Ovary (tissue), 10 donors: ENCODE results near the gene CDC40. TPM values are rescaled to one million over a fixed set of nuclear protein-coding genes. Genes with fewer than 3 reads are reported as not detected.

Experiments
- DNase-seq, 5 donors: peaks; one replicate each; pipeline ENCODE4 v3.0.0-alpha.2; 2019 to 2020
- H3K27ac ChIP-seq, 2 donors: fragments of 200-600 bp; one replicate each; pipeline versions ENCODE4 v1.5.1 to v1.8.0; 2019 to 2022
- H3K27me3 ChIP-seq: fragments of 200-600 bp; one replicate; pipeline ENCODE4 v1.8.0; 2022
- H3K36me3 ChIP-seq: fragments of 200-600 bp; sonication (generic); one replicate; pipeline ENCODE4 v1.5.1; 2019
- H3K4me1 ChIP-seq: one replicate; pipeline ENCODE4 v1.8.1; 2013; ENCODE audit warnings: mild to moderate bottlenecking, moderate library complexity; ENCODE audit not compliant: insufficient read depth
- H3K4me3 ChIP-seq: fragments of 200-600 bp; sonication (generic); one replicate; pipeline ENCODE4 v1.5.1; 2017
- H3K9me3 ChIP-seq, 2 donors: fragments of 200-600 bp in 1 of 2; sonication (generic) in 1 of 2; one replicate each; pipeline versions ENCODE4 v1.5.1 to v1.8.1; 2013 to 2019; ENCODE audit warnings: mild to moderate bottlenecking in 1 of 2, moderate library complexity in 1 of 2
- CTCF ChIP-seq, 3 donors: fragments of 450-650 bp in 2 of 3; fragments of 200-600 bp in 1 of 3; IDR thresholded peaks; one replicate each; pipeline versions ENCODE4 v1.5.1 to v1.8.0; 2016 to 2022; ENCODE audit warnings: antibody characterized with exemption in 3 of 3, mild to moderate bottlenecking in 1 of 3
- EP300 ChIP-seq: sonication (generic); formaldehyde crosslinking; IDR thresholded peaks from one replicate; pipeline ENCODE4 v1.6.1; 2017; ENCODE audit warnings: antibody characterized with exemption
- POLR2A ChIP-seq: fragments of 450-650 bp; IDR thresholded peaks from one replicate; pipeline ENCODE4 v1.6.1; 2017; ENCODE audit warnings: antibody characterized with exemption, mild to moderate bottlenecking, moderate library complexity
- WGBS, 3 donors: extraction: QIAGEN DNeasy Blood & Tissue Kit in 1 of 3; methylation state at CpG; one replicate each; pipeline versions ENCODE4 v1.1.5 to v1.1.7; 2013 to 2017; 5-methylcytosine and 5-hydroxymethylcytosine counted together
- intact Hi-C, 4 donors: fragments of 100-400 bp; cut with DNase I; formaldehyde crosslinking; loops; one replicate each; pipeline versions ENCODE4 v1.11.0 to v1.15.1; 2022 to 2023
- long read RNA-seq, 3 donors: library from polyadenylated mRNA in 2 of 3; unstranded in 2 of 3; transcript quantifications; one replicate each; pipeline ENCODE4 v2.0.0 and lab custom pipeline, GENCODE V29; 2021 to 2026
- polyA plus RNA-seq, 2 donors: library from polyadenylated mRNA; stranded (reverse); fragments of 200-250 nt in 1 of 2; fragments of 350-450 nt in 1 of 2; fragmentation: Illumina TruSeq in 1 of 2; extraction: RNeasy Lipid Tissue Mini Kit (QIAGEN cat#74804) in 1 of 2; gene quantifications; one replicate each; pipeline ENCODE4 v1.2.3, GENCODE V29; 2013 to 2014
- total RNA-seq, 7 donors: library from RNA; depleted of rRNA in 2 of 7; stranded (reverse); fragments of >200 nt in 2 of 7; fragmentation: NEBNext Ultra II Directional in 3 of 7; extraction: Animal tissue kit (Norgen Biotek cat#: 25700) in 3 of 7; gene quantifications; one replicate each; pipeline versions ENCODE4 v1.1.0 to v1.2.4, GENCODE V29; 2016 to 2023
- donor health status: DM: no; HTN: no; CAD: no; lungs with moderate emphysema.
- donor health status: DM: no; HTN: no; CAD: no.
- donor health status: Bipolar disorder and iron deficiency.
- donor health status: DM: yes; HTN: yes; CAD: no.
- donor health status: DM: no; HTN: no; CAD: no.
- donor health status: DM: yes; HTN: yes; CAD: no.

The CDC40 gene
- total RNA-seq, result 10 to 100 TPM; 16.6 to 23.9 (median 19.8) TPM
- polyA plus RNA-seq, result 10 to 100 TPM; 12.6 to 19.6 TPM
- long read RNA-seq, donor 1, partial matches to known transcripts, result 6 of 12 reads
- long read RNA-seq, donor 1, other reads (novel, unspliced or antisense), result 3 of 12 reads
- long read RNA-seq, donor 2, partial matches to known transcripts, result 0 of 2 reads
- long read RNA-seq, donor 2, other reads (novel, unspliced or antisense), result 0 of 2 reads
- long read RNA-seq, donor 3, transcript CDC40-201 (15 exons, 3,848 nt), result major isoform, 19 of 23 reads
- long read RNA-seq, donor 3, partial matches to known transcripts, result 2 of 23 reads
- long read RNA-seq, donor 3, other reads (novel, unspliced or antisense), result 2 of 23 reads

- TF ChIP-seq EP300 (no peak), POLR2A (no peak), CTCF (IDR thresholded peaks at IDR 0.05) (no peak)
- Histone ChIP-seq H3K9me3 (no peaks in the 10 kb centered on the region), H3K4me1 (peaks cover 7% of the 10 kb centered on the region), H3K27ac (peak within 1 kb of the TSS; percentile 86 to 88), H3K27me3 (no peaks in the 10 kb centered on the region), H3K36me3 (no peaks in the 10 kb centered on the region), H3K4me3 (peak within 1 kb of the TSS; percentile 75)
- DNase-seq, result peak; percentile 55 to 72 (median 71)
- WGBS, 3 donors, result 0% methylated on average over 28 of the region's 28 CpGs
- intact Hi-C loops, result loop anchor here in 1 of 4 donors (10.0 kb wide), 1 partner anchor 214 kb away; no protein-coding TSS in a partner anchor
These were observed at the start of gene CDC40 for GRCh38 chr6:110180228-110181008. Gene CDC40, plus strand, starts transcription at chr6:110180427. Its CDS starts 18 bp downstream, at chr6:110180445.

GRCh38 chr6:110137924-110138887, 42.0 kb upstream of the CDC40 start:
- 97 to 98% (median 98%) methylated on average over 10 of the region's 10 CpGs for WGBS, 3 donors
- H3K27ac ChIP-seq, result no peak overlapping the region
- DNase-seq, result no peak
- H3K36me3 ChIP-seq, result no peaks in the 10 kb centered on the region
- H3K4me1 ChIP-seq, result no peaks in the 10 kb centered on the region
- no peaks in the 10 kb centered on the region for H3K27me3 ChIP-seq
- H3K9me3 ChIP-seq, result no peaks in the 10 kb centered on the region
- H3K4me3 ChIP-seq, result no peak overlapping the region
- TF ChIP-seq POLR2A, result no peak
- no peak for TF ChIP-seq EP300
- no peak for TF ChIP-seq CTCF (IDR thresholded peaks at IDR 0.05)
- intact Hi-C loops, result no loop called here

GRCh38 chr6:110139052-110139451, 41.2 kb upstream of the CDC40 start:
- H3K4me3 ChIP-seq, result no peak overlapping the region
- H3K27ac ChIP-seq, result no peak overlapping the region
- no peak for DNase-seq
- no peaks in the 10 kb centered on the region for H3K9me3 ChIP-seq
- H3K36me3 ChIP-seq, result no peaks in the 10 kb centered on the region
- no peak for TF ChIP-seq EP300
- H3K4me1 ChIP-seq, result no peaks in the 10 kb centered on the region
- intact Hi-C loops, result no loop called here
- no peaks in the 10 kb centered on the region for H3K27me3 ChIP-seq
- 96 to 98% (median 96%) methylated on average over 9 of the region's 9 CpGs for WGBS, 3 donors

GRCh38 chr6:110140650-110141049, 39.6 kb upstream of the CDC40 start:
- DNase-seq, result no peak
- no peaks in the 10 kb centered on the region for H3K4me1 ChIP-seq
- no peak overlapping the region for H3K4me3 ChIP-seq
- intact Hi-C loops, result no loop called here
- H3K27me3 ChIP-seq, result no peaks in the 10 kb centered on the region
- no peaks in the 10 kb centered on the region for H3K36me3 ChIP-seq
- no peak overlapping the region for H3K27ac ChIP-seq
- TF ChIP-seq EP300, result no peak
- 97 to 98% (median 97%) methylated on average over 2 of the region's 2 CpGs for WGBS, 3 donors
- no peaks in the 10 kb centered on the region for H3K9me3 ChIP-seq

- intact Hi-C loops, result no loop called here
- Histone ChIP-seq H3K9me3 (no peaks in the 10 kb centered on the region), H3K27ac (no peak overlapping the region), H3K27me3 (peaks cover 3% of the 10 kb centered on the region), H3K4me3 (no peak overlapping the region), H3K36me3 (no peaks in the 10 kb centered on the region), H3K4me1 (no peaks in the 10 kb centered on the region)
- TF ChIP-seq POLR2A (no peak), EP300 (no peak), CTCF (IDR thresholded peaks at IDR 0.05) (no peak)
- DNase-seq, result no peak
- WGBS, 3 donors, result 91 to 93% (median 93%) methylated on average over 3 of the region's 3 CpGs
These were observed 32.4 kb upstream of the CDC40 start for GRCh38 chr6:110147870-110148269.
